GM10248 (cell line): ENCODE measurements around the gene CCDC85C.

Source experiments
- CTCF ChIA-PET: fragments of 300-600 bp; sonication (Branson Sonifier 250); formaldehyde crosslinking; extraction: SDS; loops from one replicate; lab custom pipeline; 2021; ENCODE audit warnings: antibody characterized with exemption; lab: Yijun Ruan, JAX
- POLR2A ChIA-PET: fragments of 350-650 bp; sonication (Branson Sonifier 250); formaldehyde crosslinking; extraction: SDS; loops from one replicate; lab custom pipeline; 2020; ENCODE audit warnings: antibody characterized with exemption; lab: Yijun Ruan, JAX
- DNase-seq: peaks from one replicate; pipeline ENCODE4 v3.0.0; 2012; ENCODE audit errors: extremely low spot score
- CTCF ChIP-seq: IDR thresholded peaks from 2 replicates; pipeline ENCODE4 v1.5.1; 2012; ENCODE audit warnings: mild to moderate bottlenecking, low read depth; ENCODE audit errors: extremely low read depth, missing control alignments, control extremely low read depth

The CCDC85C gene

GRCh38 chr14:99602054-99602787 lies 1.8 kb downstream of the CCDC85C start:
- no peak for TF ChIP-seq CTCF
- POLR2A ChIA-PET, result no interaction called here
- no peak for DNase-seq
- CTCF ChIA-PET, result no interaction called here

GRCh38 chr14:99601361-99601831 lies 2.6 kb downstream of the CCDC85C start:
- no peak for TF ChIP-seq CTCF

GRCh38 chr14:99600232-99600888 lies 3.6 kb downstream of the CCDC85C start:
- DNase-seq, result no peak
- ChIA-PET POLR2A (no interaction called here), CTCF (interaction anchor here (0.8 to 1.6 kb wide), 2 partner anchors 21 to 28 kb away, joined by 3 read pairs; no protein-coding TSS in a partner anchor)
- TF ChIP-seq CTCF, result no peak

More at GRCh38 chr14:99601361-99601831, 2.6 kb downstream of the CCDC85C start:
- CTCF ChIA-PET, result interaction anchor here (0.8 kb wide), 1 partner anchor 22 kb away, joined by 3 read pairs; no protein-coding TSS in a partner anchor
- DNase-seq, result no peak
- POLR2A ChIA-PET, result no interaction called here

GRCh38 chr14:99599393-99599792 lies 4.6 kb downstream of the CCDC85C start:
- TF ChIP-seq CTCF, result no peak
- CTCF ChIA-PET, result interaction anchor here (1.6 kb wide), 1 partner anchor 29 kb away, joined by 3 read pairs; no protein-coding TSS in a partner anchor

GRCh38 chr14:99598774-99599173 lies 5.2 kb downstream of the CCDC85C start:
- ChIA-PET CTCF (interaction anchor here (1.6 kb wide), 1 partner anchor 30 kb away, joined by 3 read pairs; no protein-coding TSS in a partner anchor), POLR2A (no interaction called here)
- no peak for DNase-seq
- TF ChIP-seq CTCF, result no peak

More at GRCh38 chr14:99599393-99599792, 4.6 kb downstream of the CCDC85C start:
- no peak for DNase-seq
- POLR2A ChIA-PET, result no interaction called here

GRCh38 chr14:99597911-99598600 lies 6.0 kb downstream of the CCDC85C start:
- ChIA-PET POLR2A (no interaction called here), CTCF (no interaction called here)
- DNase-seq, result no peak
- TF ChIP-seq CTCF, result no peak
